Measurements from ENCODE around the gene RAP1B.
"Not testable (repeated sequence)": the region's sequence is repeated elsewhere in the genome, so short reads cannot be mapped to it uniquely, and the experiment has no call there.

Gene RAP1B

GRCh38 chr12:68638171-68638570 lies 27.5 kb downstream of the RAP1B start:
- DNase-seq: no peak

GRCh38 chr12:68638721-68639395 lies 28.2 kb downstream of the RAP1B start:
- no peak for DNase-seq

GRCh38 chr12:68639396-68639767 lies 28.7 kb downstream of the RAP1B start:
- DNase-seq: no peak

GRCh38 chr12:68641138-68641537 lies 30.4 kb downstream of the RAP1B start:
- peak; percentile 72 for DNase-seq

GRCh38 chr12:68646484-68646883 lies 35.8 kb downstream of the RAP1B start:
- DNase-seq: no peak

- DNase-seq: no peak
Observed at GRCh38 chr12:68647507-68647906, 36.8 kb downstream of the RAP1B start.

- no peak for DNase-seq
Observed at GRCh38 chr12:68648179-68648578, 37.5 kb downstream of the RAP1B start.

GRCh38 chr12:68665016-68665569 lies 54.4 kb downstream of the RAP1B start:
- no peak for DNase-seq

GRCh38 chr12:68667291-68667690 lies 56.6 kb downstream of the RAP1B start:
- no peak for DNase-seq

GRCh38 chr12:68667896-68668295 lies 57.2 kb downstream of the RAP1B start:
- DNase-seq: no peak

- no peak for DNase-seq
Observed at GRCh38 chr12:68671179-68671578, 60.5 kb downstream of the RAP1B start.

GRCh38 chr12:68673788-68674187 lies 63.1 kb downstream of the RAP1B start:
- DNase-seq: no peak

GRCh38 chr12:68674376-68674775 lies 63.7 kb downstream of the RAP1B start:
- DNase-seq: no peak

GRCh38 chr12:68675101-68675842 lies 64.6 kb downstream of the RAP1B start:
- DNase-seq: peak; percentile 68

- DNase-seq: not testable (repeated sequence)
Observed at GRCh38 chr12:68676854-68677253, 66.2 kb downstream of the RAP1B start.

- DNase-seq: no peak
Observed at GRCh38 chr12:68686262-68686594, 75.5 kb downstream of the RAP1B start.

- DNase-seq: peak; percentile 98
Observed at GRCh38 chr12:68686595-68687521, 76.2 kb downstream of the RAP1B start, which contains the start of gene NUP107. NUP107 (plus strand) TSS chr12:68686978; CDS start chr12:68687066, 88 bp downstream.

- no peak for DNase-seq
Observed at GRCh38 chr12:68695454-68695853, 84.8 kb downstream of the RAP1B start.

GRCh38 chr12:68699486-68699885 lies 88.8 kb downstream of the RAP1B start:
- DNase-seq: no peak
